Prostate gland (tissue), 2 donors: Measurements from ENCODE around the gene TMEM243. TPM values are rescaled to one million over a fixed set of nuclear protein-coding genes. Genes with fewer than 3 reads are reported as not detected.

Experiments used
- DNase-seq: peaks from one replicate; pipeline ENCODE4 v3.0.0-alpha.2; 2019; ENCODE audit warnings: low spot score
- H3K27ac ChIP-seq, 2 donors: fragments of 200-600 bp; sonication (generic); 2 replicates each; pipeline ENCODE4 v1.5.1; 2017 to 2019
- H3K27me3 ChIP-seq: fragments of 200-600 bp; sonication (generic); replicated peaks from 2 replicates; pipeline ENCODE4 v1.5.1; 2019; ENCODE audit not compliant: insufficient read depth
- H3K36me3 ChIP-seq, 2 donors: fragments of 200-600 bp; sonication (generic); 1 replicate in 1 of 2; 2 replicates in 1 of 2; pipeline versions ENCODE4 v1.5.1 to v1.8.1; 2017 to 2019
- H3K4me1 ChIP-seq: fragments of 200-600 bp; sonication (generic); replicated peaks from 2 replicates; pipeline ENCODE4 v1.5.1; 2019
- H3K4me3 ChIP-seq, 2 donors: fragments of 200-600 bp; sonication (generic); 2 replicates each; pipeline ENCODE4 v1.5.1; 2017 to 2019
- H3K9me3 ChIP-seq: fragments of 200-600 bp; sonication (generic); 2 replicates; pipeline ENCODE4 v1.5.1; 2017
- CTCF ChIP-seq, 4 experiments: fragments of 200-600 bp in 2 of 4; fragments of 450-650 bp in 2 of 4; sonication (generic) in 2 of 4; IDR thresholded peaks; 1 replicate in 3 of 4; 2 replicates in 1 of 4; pipeline ENCODE4 v1.5.1; 2016 to 2019; ENCODE audit warnings: antibody characterized with exemption in 4 of 4, mild to moderate bottlenecking in 2 of 4, moderate library complexity in 2 of 4
- POLR2A ChIP-seq: fragments of 450-650 bp; IDR thresholded peaks from one replicate; pipeline ENCODE4 v1.6.1; 2016; ENCODE audit warnings: antibody characterized with exemption, mild to moderate bottlenecking
- POLR2AphosphoS5 ChIP-seq: sonication (generic); formaldehyde crosslinking; IDR thresholded peaks from one replicate; pipeline ENCODE4 v1.6.1; 2017; ENCODE audit warnings: antibody characterized with exemption
- WGBS: methylation state at CpG from one replicate; pipeline ENCODE4 v1.1.5; 2018; 5-methylcytosine and 5-hydroxymethylcytosine counted together
- intact Hi-C: fragments of 100-400 bp; cut with DNase I; formaldehyde crosslinking; loops from one replicate; pipeline ENCODE4 v1.14.2; 2022
- small RNA-seq, 2 donors: library from RNA; depleted of rRNA; stranded (forward); fragments of <200 nt; gene quantifications; one replicate each; pipeline ENCODE3, GENCODE V24; 2016
- total RNA-seq, 2 donors: library from RNA; depleted of rRNA; stranded (reverse); fragments of >200 nt; gene quantifications; one replicate each; pipeline ENCODE4 v1.1.0, GENCODE V29; 2016

The TMEM243 gene
- total RNA-seq, 2 donors from 2014 or later = 23.3 to 39.7 TPM

GRCh38 chr7:87148332-87148955 is 71.1 kb downstream of the TMEM243 start:
- no peak overlapping the region for H3K27ac ChIP-seq
- intact Hi-C loops = loop anchor here (5.0 kb wide), 1 partner anchor 211 kb away; no protein-coding TSS in a partner anchor
- H3K27me3 ChIP-seq = no peaks in the 10 kb centered on the region
- DNase-seq = no peak
- H3K4me3 ChIP-seq = no peak overlapping the region
- no peaks in the 10 kb centered on the region for H3K9me3 ChIP-seq
- TF ChIP-seq CTCF (IDR thresholded peaks at IDR 0.05) (peak in 3 of 4 experiments; percentile 47 to 64 (median 53)), POLR2A (no peak)
- no peaks in the 10 kb centered on the region for H3K4me1 ChIP-seq
- H3K36me3 ChIP-seq = no peaks in the 10 kb centered on the region
- WGBS = 13% methylated on average over 1 of the region's 1 CpG

GRCh38 chr7:87147500-87147899 is 72.0 kb downstream of the TMEM243 start:
- Histone ChIP-seq H3K27me3 (no peaks in the 10 kb centered on the region), H3K4me3 (no peak overlapping the region), H3K4me1 (no peaks in the 10 kb centered on the region), H3K9me3 (no peaks in the 10 kb centered on the region), H3K27ac (no peak overlapping the region), H3K36me3 (no peaks in the 10 kb centered on the region)
- intact Hi-C loops = loop anchor here (5.0 kb wide), 1 partner anchor 210 kb away; no protein-coding TSS in a partner anchor
- TF ChIP-seq CTCF (IDR thresholded peaks at IDR 0.05) (no peak), POLR2A (no peak), POLR2AphosphoS5 (no peak)
- WGBS = 86% methylated on average over 7 of the region's 7 CpGs
- DNase-seq = no peak

- no peak overlapping the region for H3K27ac ChIP-seq
- H3K36me3 ChIP-seq = no peaks in the 10 kb centered on the region
- H3K9me3 ChIP-seq = no peaks in the 10 kb centered on the region
- no peak overlapping the region for H3K4me3 ChIP-seq
- TF ChIP-seq POLR2A (no peak), CTCF (IDR thresholded peaks at IDR 0.05) (no peak), POLR2AphosphoS5 (no peak)
- intact Hi-C loops = loop anchor here (5.0 kb wide), 1 partner anchor 210 kb away; no protein-coding TSS in a partner anchor
- H3K27me3 ChIP-seq = no peaks in the 10 kb centered on the region
- 83% methylated on average over 24 of the region's 25 CpGs for WGBS
- no peak for DNase-seq
- H3K4me1 ChIP-seq = no peaks in the 10 kb centered on the region
Observed at GRCh38 chr7:87146740-87147386, 72.7 kb downstream of the TMEM243 start.

Small RNA genes within 50 kb of the gene (small RNA-seq; reads per million reads assigned to genes)
- gene RF00019 = 0 reads per million in 2 donors
- gene RF02271 = 0 reads per million in 2 donors

Other genes starting within 250 kb of the TMEM243 start
- 10 to 100 TPM; 15.5 to 19.9 TPM for gene ELAPOR2, start 160.1 kb downstream of the TMEM243 start, total RNA-seq
- 100 to 1,000 TPM in 1 of 2 donors, 10 to 100 TPM in 1; 30.7 to 100 TPM for gene DMTF1, start 67.3 kb downstream of the TMEM243 start, total RNA-seq
- 10 to 100 TPM; 17.0 to 35.0 TPM for gene CROT, start 125.9 kb upstream of the TMEM243 start, total RNA-seq